ENCODE measurements around the gene RPL10L. TPM values are rescaled to one million over a fixed set of nuclear protein-coding genes. Genes with fewer than 3 reads are reported as not detected.
A peak's percentile ranks its signal among the peaks of the same experiment; 100 is the strongest.

The RPL10L gene
- total RNA-seq, 1 donor from 2014 or later = not detected

DNA sequence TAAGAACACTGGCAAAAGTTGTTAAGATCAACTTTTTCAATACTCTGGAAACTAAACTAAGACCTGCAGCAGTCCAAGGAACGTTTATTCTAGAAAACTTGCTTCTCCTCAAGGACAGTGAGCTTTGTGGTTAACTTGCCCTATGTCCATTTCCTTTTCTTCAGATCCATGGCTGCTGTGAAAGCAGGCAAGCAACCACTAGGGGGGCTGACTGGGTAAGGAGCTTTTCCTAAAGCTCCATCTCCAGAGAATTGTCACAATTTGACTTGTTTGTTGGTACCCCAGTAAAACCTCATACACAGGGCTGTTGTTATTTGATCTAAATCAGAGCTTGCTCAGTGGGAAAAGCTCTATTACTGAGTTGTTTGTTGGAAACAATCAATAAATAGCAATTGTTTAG lies 10.1 kb upstream of the RPL10L start:
- Mint-ChIP-seq H3K4me3 (ENCODE audit: unreplicated experiment) (no peak overlapping the region), H3K36me3 (ENCODE audit: low read depth, unreplicated experiment) (no peaks in the 10 kb centered on the region), H3K4me1 (ENCODE audit: unreplicated experiment) (no peaks in the 10 kb centered on the region), H3K27ac (ENCODE audit: unreplicated experiment) (no peak overlapping the region), H3K9me3 (ENCODE audit: unreplicated experiment) (peaks cover 4% of the 10 kb centered on the region), H3K27me3 (ENCODE audit: unreplicated experiment) (no peaks in the 10 kb centered on the region)
- TF ChIP-seq, protein P1, sequence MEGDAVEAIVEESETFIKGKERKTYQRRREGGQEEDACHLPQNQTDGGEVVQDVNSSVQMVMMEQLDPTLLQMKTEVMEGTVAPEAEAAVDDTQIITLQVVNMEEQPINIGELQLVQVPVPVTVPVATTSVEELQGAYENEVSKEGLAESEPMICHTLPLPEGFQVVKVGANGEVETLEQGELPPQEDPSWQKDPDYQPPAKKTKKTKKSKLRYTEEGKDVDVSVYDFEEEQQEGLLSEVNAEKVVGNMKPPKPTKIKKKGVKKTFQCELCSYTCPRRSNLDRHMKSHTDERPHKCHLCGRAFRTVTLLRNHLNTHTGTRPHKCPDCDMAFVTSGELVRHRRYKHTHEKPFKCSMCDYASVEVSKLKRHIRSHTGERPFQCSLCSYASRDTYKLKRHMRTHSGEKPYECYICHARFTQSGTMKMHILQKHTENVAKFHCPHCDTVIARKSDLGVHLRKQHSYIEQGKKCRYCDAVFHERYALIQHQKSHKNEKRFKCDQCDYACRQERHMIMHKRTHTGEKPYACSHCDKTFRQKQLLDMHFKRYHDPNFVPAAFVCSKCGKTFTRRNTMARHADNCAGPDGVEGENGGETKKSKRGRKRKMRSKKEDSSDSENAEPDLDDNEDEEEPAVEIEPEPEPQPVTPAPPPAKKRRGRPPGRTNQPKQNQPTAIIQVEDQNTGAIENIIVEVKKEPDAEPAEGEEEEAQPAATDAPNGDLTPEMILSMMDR (IDR thresholded peaks at IDR 0.05; ENCODE audit: unreplicated experiment) = peak; percentile 41
- no peak for DNase-seq (ENCODE audit: low spot score)

DNA sequence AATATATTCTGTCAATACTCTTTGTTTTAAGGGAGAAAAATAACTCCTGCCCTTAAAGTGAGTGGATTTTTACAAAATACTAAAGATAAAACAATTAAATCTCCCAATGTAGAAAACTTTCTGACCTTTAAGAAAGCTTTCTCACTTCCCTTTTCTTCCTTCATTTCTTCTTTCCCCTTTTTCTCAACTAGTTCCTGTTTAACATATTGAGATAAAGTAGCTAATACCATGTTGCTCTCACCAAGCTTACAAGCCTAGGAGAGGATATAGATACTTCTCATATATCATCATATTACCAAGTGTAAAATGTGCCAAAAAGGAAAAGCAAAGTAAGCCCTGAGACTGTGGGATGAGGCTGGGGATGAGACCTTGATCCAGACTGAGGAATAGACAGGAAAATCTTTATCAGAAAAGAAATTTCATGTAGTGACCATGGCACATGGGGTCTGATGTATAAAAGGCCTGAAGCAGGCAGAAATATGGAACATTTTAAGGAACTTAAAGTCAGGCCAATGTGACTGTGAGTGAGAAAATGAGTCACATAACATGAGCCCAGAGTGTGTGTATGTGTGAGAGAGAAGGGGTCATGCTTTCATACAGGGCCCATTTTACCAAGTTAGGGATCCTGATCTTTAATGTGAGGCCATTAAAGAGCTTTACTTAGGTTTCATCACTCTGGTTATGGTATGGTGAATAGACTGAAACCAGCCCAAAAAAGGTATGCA lies 1.6 kb upstream of the RPL10L start:
- no peak overlapping the region for H3K27ac Mint-ChIP-seq (ENCODE audit: unreplicated experiment)
- no peaks in the 10 kb centered on the region for H3K9me3 Mint-ChIP-seq (ENCODE audit: unreplicated experiment)
- peaks cover 5% of the 10 kb centered on the region for H3K4me1 Mint-ChIP-seq (ENCODE audit: unreplicated experiment)
- no peaks in the 10 kb centered on the region for H3K36me3 Mint-ChIP-seq (ENCODE audit: low read depth, unreplicated experiment)
- no peak for DNase-seq (ENCODE audit: low spot score)
- TF ChIP-seq, protein P1 (IDR thresholded peaks at IDR 0.05; ENCODE audit: unreplicated experiment) = no peak
- no peak overlapping the region for H3K4me3 Mint-ChIP-seq (ENCODE audit: unreplicated experiment)
- H3K27me3 Mint-ChIP-seq (ENCODE audit: unreplicated experiment) = no peaks in the 10 kb centered on the region

DNA sequence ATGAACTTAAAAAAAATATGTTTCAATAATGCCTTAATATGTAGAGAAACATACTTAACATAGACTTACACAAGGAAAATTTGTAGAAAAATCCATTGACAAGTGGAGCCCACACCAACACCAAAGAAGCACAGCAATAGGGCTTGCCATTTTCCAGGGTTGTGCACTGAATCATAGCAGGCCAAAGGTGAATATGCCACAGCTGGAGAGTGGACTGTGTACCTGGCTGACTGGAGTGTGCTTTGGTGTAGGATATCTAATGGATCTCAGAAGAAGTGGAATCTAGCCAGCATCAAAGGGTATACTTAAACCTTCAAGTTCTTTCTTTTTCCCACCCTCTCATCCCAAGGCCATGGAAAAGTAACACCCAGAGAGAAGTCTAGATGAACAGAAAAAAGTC lies 4.8 kb downstream of the RPL10L start:
- H3K4me1 Mint-ChIP-seq (ENCODE audit: unreplicated experiment) = no peaks in the 10 kb centered on the region
- no peaks in the 10 kb centered on the region for H3K36me3 Mint-ChIP-seq (ENCODE audit: low read depth, unreplicated experiment)
- H3K9me3 Mint-ChIP-seq (ENCODE audit: unreplicated experiment) = no peaks in the 10 kb centered on the region
- TF ChIP-seq, protein P1 (IDR thresholded peaks at IDR 0.05; ENCODE audit: unreplicated experiment) = no peak
- no peak overlapping the region for H3K4me3 Mint-ChIP-seq (ENCODE audit: unreplicated experiment)
- no peak for DNase-seq (ENCODE audit: low spot score)
- no peaks in the 10 kb centered on the region for H3K27me3 Mint-ChIP-seq (ENCODE audit: unreplicated experiment)
- no peak overlapping the region for H3K27ac Mint-ChIP-seq (ENCODE audit: unreplicated experiment)

DNA sequence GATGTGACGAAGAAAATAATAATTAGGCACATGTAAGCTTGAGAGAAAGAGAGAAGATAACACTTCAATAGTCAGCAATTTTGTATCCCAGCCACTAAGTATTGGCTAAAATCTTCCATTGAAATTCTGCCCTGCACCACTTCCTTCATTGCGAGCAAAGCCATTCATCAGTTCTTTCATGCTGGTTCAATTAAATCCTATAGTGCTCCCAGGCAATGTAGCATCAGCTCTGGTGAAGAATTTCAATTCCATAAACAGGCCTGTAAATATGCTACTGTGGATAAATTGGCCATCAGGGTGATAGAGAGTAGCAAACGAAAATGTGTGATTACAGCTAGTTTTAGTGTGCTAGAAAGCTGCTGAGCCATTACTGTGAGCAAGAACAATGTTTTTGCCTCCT lies 24.7 kb downstream of the RPL10L start:
- no peak overlapping the region for H3K4me3 Mint-ChIP-seq (ENCODE audit: unreplicated experiment)
- H3K9me3 Mint-ChIP-seq (ENCODE audit: unreplicated experiment) = no peaks in the 10 kb centered on the region
- no peaks in the 10 kb centered on the region for H3K27me3 Mint-ChIP-seq (ENCODE audit: unreplicated experiment)
- peaks cover 3% of the 10 kb centered on the region for H3K4me1 Mint-ChIP-seq (ENCODE audit: unreplicated experiment)
- H3K36me3 Mint-ChIP-seq (ENCODE audit: low read depth, unreplicated experiment) = no peaks in the 10 kb centered on the region
- H3K27ac Mint-ChIP-seq (ENCODE audit: unreplicated experiment) = no peak overlapping the region
- no peak for DNase-seq (ENCODE audit: low spot score)
- TF ChIP-seq, protein P1 (IDR thresholded peaks at IDR 0.05; ENCODE audit: unreplicated experiment) = no peak
